Astrocyte of the spinal cord (primary cell): ENCODE data around the gene PLA2G2D.
"Not testable (repeated sequence)": the region's sequence is repeated elsewhere in the genome, so short reads cannot be mapped to it uniquely, and the experiment has no call there.

Source experiments
- DNase-seq: peaks from one replicate; pipeline ENCODE4 v3.0.0; 2011; ENCODE audit warnings: low read depth, low spot score
- H3K4me3 ChIP-seq: 2 replicates; pipeline ENCODE4 v1.5.1; 2011; ENCODE audit warnings: low read depth, mild to moderate bottlenecking, low read length, moderate library complexity
- in situ Hi-C: cut with HindIII; loops from 2 replicates; pipeline ENCODE4 v1.10.0; 2017; ENCODE audit warnings: low sequenced_read_pairs
- TF ChIP-seq, protein P1 (sequence below): IDR thresholded peaks from 2 replicates; pipeline ENCODE4 v1.5.1; 2012; ENCODE audit warnings: low read depth, mild to moderate bottlenecking, low read length, inconsistent platforms

Gene PLA2G2D

DNA sequence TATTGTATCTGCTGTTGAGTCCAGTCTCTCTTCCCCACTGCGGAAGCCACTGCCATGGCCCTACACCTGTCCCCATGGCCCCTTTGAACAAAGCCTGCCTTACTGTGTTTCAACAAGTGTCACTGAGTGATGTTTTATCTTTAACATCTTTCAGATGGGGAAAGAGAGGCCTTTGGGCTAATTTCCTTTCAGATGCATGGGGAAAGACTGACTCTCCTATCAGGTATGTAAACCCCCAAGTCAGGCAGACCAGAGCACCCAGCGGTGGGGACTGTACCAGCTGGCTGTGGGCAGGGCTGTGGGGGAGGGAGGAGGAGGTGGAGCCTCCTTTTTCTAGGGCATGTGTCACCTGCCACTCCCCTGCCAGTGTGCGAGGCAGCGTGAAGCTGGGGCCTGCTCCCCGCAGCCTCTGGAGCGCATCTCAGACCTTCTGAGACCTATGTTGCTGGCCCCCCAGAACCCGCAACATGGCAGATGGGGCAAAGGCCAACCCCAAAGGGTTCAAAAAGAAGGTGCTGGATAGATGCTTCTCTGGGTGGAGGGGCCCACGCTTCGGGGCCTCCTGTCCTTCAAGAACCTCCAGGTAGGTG is 19.7 kb upstream of the PLA2G2D start, which contains the start of gene PLA2G2F:
TSS of gene PLA2G2F (plus strand) at position 363 of the 590 bp plus-strand sequence. CDS start at position 468, 105 bp downstream.
- no peak within 1 kb of the TSS for H3K4me3 ChIP-seq
- TF ChIP-seq, protein P1, sequence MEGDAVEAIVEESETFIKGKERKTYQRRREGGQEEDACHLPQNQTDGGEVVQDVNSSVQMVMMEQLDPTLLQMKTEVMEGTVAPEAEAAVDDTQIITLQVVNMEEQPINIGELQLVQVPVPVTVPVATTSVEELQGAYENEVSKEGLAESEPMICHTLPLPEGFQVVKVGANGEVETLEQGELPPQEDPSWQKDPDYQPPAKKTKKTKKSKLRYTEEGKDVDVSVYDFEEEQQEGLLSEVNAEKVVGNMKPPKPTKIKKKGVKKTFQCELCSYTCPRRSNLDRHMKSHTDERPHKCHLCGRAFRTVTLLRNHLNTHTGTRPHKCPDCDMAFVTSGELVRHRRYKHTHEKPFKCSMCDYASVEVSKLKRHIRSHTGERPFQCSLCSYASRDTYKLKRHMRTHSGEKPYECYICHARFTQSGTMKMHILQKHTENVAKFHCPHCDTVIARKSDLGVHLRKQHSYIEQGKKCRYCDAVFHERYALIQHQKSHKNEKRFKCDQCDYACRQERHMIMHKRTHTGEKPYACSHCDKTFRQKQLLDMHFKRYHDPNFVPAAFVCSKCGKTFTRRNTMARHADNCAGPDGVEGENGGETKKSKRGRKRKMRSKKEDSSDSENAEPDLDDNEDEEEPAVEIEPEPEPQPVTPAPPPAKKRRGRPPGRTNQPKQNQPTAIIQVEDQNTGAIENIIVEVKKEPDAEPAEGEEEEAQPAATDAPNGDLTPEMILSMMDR = no peak
- DNase-seq = no peak
- in situ Hi-C loops = no loop called here

DNA sequence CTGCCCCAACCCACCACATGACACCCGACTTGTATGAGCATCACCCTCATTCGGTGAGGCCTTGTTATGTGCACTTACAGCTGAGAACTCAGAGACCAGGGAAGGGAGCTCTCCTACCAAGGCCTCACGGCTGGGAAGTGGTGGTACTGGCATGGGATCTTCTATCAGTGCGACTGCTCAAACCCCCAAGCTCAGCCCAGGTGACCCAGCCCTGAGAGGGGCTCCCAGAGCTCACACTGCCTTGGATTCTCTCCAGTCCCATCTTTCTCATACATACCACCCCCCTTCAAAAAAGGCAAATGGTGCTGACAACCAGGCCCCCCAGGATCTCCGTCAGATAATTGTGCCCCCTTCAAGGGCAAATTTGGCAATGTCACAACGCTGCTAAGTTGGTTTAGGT is 19.0 kb upstream of the PLA2G2D start:
- H3K4me3 ChIP-seq = no peak overlapping the region
- in situ Hi-C loops = no loop called here
- DNase-seq = no peak
- TF ChIP-seq, protein P1 = no peak

DNA sequence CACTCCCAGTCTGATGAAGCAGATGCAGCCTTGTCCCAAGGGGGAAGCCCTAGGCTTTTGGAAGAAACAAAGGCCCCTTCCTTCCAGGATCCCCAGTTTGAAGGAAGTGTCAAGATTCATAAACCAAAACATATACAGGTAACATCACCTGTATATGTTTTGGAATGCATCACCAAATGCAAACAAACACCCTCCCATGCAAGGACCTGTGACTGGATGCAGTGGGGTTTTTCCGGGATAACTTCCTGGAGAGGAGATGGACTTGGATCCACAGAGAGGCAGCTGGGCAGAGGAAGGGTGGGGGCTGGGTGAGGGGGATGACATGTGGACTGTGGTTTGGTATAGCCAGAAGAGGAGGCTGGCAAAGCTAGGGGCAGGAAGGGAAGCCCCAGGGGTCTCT is 18.3 kb upstream of the PLA2G2D start:
- TF ChIP-seq, protein P1 = no peak
- DNase-seq = no peak
- in situ Hi-C loops = no loop called here
- H3K4me3 ChIP-seq = no peak overlapping the region

DNA sequence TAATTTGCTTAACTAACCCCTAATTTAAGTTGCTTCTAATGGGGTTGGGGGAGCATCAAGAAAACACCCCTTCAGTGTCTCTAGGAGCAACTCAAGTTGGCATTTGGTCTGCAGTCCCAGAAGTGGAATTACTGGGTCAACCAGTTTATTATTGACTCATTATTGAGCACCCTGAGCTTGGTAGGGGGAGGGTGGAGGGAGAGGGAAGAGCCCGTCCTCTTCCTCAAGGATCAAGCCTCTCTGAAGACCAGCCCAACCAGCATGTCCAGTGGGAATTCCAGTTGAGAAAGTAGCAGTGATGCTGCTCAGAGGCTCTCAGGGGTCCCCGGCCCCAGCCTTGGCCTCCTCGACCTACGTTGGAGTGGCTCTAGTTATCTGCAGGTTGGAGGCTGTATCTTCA is 17.7 kb upstream of the PLA2G2D start:
- DNase-seq = no peak
- no peak overlapping the region for H3K4me3 ChIP-seq
- in situ Hi-C loops = no loop called here
- TF ChIP-seq, protein P1 = no peak

DNA sequence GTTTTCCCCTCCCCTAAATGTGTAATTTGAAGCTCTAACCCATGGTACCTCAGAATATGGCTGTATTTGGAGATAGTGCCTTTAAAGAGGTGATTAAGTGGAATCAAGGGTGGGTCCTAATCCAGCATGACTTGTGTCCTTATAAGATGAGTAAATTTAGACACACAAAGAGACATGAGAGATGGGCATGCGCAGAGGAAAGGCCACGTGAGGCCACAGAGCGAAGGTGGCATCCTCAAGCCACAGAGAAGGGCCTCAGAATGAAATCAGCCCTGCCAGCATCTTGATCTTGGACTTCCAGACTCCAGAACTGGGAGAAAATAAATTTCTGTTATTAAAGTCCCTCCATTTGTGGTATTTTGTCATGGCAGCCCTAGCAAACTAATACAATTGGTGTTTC is 16.9 kb upstream of the PLA2G2D start:
- H3K4me3 ChIP-seq = no peak overlapping the region
- TF ChIP-seq, protein P1 = no peak
- no peak for DNase-seq
- in situ Hi-C loops = no loop called here

DNA sequence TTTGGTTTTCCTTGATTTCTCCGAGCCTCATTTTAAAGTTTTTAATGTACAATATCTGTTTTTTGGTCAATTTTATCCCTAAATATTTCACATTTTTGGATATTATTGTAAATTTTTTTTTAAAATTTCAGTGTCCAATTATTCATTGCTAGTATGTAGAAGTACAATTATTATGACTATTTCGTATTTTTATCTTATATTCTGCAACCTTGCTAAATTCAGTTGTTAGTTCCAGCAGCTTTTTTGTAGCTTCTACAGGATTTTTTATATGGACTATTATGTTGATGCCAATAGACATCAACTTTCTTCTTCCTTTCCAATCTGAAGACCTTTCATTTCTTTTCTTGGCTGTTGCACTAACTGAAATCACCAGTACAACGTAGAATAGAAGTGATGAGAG is 15.7 kb upstream of the PLA2G2D start:
- DNase-seq = no peak
- H3K4me3 ChIP-seq = no peak overlapping the region
- in situ Hi-C loops = no loop called here
- TF ChIP-seq, protein P1 = no peak

DNA sequence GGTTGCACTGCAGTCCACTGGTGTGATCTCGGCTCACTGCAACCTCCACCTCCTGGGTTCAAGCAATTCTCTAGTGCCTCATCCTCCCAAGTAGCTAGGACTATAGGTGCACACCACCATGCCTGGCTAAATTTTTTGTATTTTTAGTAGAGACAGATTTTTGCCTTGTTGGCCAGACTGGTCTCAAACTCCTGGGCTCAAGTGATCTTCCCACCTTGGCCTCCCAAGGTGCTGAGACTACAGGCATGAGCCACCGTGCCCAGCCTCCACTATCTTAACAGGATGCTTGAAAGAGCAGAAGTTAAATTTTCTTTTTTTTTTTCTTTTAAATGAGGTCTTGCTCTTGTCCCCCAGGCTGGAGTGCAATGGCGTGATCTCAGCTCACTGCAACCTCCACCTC is 11.2 kb upstream of the PLA2G2D start:
- H3K4me3 ChIP-seq, in situ Hi-C loops, DNase-seq: not testable (repeated sequence)
